Jurkat, Clone E6-1 (cell line): ENCODE data around the gene NFIL3. TPM values are rescaled to one million over a fixed set of nuclear protein-coding genes. Genes with fewer than 3 reads are reported as not detected.
"Not testable (repeated sequence)": the region's sequence is repeated elsewhere in the genome, so short reads cannot be mapped to it uniquely, and the experiment has no call there.

Source experiments
- DNase-seq: peaks from one replicate; pipeline ENCODE4 v3.0.0-alpha.2; 2011; ENCODE audit warnings: low read depth, low spot score
- H3K4me3 ChIP-seq: 2 replicates; pipeline ENCODE4 v1.5.1; 2011; ENCODE audit warnings: mild to moderate bottlenecking, low read length, control low read depth, moderate library complexity
- polyA plus RNA-seq: library from polyadenylated mRNA; unstranded; fragments of >200 nt; gene quantifications from one replicate; pipeline ENCODE4 v1.2.1, GENCODE V29; 2012; ENCODE audit warnings: missing spikeins; ENCODE audit not compliant: insufficient read length, insufficient read depth

NFIL3 gene, protein sequence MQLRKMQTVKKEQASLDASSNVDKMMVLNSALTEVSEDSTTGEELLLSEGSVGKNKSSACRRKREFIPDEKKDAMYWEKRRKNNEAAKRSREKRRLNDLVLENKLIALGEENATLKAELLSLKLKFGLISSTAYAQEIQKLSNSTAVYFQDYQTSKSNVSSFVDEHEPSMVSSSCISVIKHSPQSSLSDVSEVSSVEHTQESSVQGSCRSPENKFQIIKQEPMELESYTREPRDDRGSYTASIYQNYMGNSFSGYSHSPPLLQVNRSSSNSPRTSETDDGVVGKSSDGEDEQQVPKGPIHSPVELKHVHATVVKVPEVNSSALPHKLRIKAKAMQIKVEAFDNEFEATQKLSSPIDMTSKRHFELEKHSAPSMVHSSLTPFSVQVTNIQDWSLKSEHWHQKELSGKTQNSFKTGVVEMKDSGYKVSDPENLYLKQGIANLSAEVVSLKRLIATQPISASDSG
- 25.3 TPM for polyA plus RNA-seq

DNA sequence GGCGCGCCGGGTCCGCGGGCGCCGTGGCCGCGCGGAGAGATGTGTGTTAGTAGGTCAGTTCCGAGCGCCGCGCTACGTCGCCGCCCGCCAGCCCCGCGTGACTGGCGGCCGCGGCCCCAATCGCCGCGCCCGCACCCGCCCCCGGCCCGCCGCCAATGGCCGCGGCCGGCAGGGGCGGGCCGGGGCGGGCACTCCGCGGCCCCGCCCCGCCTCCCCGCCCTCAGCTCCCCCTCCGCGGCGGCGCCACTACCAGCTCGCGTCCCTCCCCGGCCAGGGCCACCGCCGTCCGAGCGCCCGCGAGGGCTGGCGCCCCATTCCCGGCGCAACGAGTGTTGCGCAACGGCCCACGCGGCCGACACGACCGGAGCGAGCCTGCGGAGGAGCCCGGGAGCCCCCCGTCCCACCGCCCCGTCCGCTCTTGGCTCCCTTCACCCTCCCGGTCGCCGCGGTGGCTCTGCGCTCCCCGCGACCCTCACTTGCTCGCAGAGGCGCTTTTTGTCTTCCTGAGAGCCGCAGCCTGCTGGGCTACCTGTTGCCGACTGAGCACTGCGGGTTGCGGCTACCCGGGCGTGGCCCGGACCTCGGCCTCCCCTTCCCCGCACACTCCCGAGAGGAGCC lies at the start of gene NFIL3:
NFIL3 (minus strand) TSS at position 48 of the 618 bp plus-strand sequence. CDS start 13,098 bp downstream, outside the sequence.
- peak; percentile 49 for DNase-seq
- peak within 1 kb of the TSS; percentile 93 for H3K4me3 ChIP-seq

- DNase-seq, H3K4me3 ChIP-seq: not testable (repeated sequence)
These were observed 47.9 kb upstream of the NFIL3 start for GRCh38 chr9:91471524-91471923.

- no peak overlapping the region for H3K4me3 ChIP-seq
- no peak for DNase-seq
These were observed 41.8 kb upstream of the NFIL3 start for GRCh38 chr9:91465420-91465819.

GRCh38 chr9:91458906-91459305 lies 35.3 kb upstream of the NFIL3 start:
- H3K4me3 ChIP-seq, result no peak overlapping the region
- no peak for DNase-seq

DNA sequence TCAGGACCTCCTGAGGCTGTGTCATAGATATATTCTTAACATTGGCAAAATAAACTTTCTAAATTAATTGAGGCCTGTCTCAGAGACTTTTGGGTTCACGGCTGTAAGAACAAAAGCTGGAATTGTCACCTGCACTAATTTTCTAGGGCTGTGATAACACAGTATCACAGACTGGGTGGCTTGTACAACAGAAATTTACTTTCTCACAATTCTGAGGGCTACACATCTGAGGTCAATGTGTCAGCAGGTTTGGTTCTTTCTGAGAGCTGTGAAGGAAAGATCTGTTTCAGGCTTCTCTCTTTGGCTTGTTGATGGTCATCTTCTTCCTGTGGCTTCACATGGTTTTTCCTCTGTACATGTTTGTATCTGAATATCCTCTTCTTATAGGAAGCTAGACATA lies 29.2 kb upstream of the NFIL3 start:
- no peak for DNase-seq
- no peak overlapping the region for H3K4me3 ChIP-seq

DNA sequence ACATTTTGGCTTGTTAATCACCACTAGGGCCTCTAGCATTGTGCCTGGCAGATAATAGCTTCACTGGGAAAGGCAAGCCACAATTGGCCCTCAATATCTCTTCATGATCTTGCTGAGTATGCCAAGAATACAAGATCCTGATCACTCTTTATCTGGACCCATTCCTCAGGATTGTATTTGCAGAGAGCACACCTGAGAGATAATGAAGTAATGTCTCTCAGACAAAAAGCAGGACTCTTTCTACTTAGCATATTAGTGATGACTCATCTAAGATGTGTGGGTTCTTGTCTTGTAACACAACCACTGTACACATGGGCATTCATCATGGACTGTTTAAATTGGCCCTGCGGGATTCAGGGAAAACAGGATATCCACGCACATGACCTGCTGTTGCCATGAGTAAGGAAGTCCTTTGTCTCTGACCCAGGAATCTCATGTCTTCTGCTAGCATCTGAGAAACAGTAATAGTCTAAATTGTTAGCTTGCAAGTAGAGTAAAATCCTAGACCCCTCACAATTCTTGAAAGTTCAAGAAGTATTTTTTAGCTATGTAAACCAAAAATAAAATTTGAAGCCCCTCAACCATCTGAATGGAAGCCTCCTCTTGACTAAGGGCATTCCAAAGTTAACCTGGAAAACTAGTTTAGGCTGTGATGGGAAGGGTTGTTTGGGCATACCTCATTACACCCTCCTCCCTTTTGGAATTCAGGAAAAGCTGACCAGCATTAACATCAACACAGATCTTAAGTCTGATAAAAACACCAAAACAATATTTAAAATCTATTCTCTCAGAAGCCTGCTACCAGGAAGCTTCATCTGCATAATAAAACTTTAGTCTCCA lies 28.0 kb upstream of the NFIL3 start:
- no peak for DNase-seq
- H3K4me3 ChIP-seq, result no peak overlapping the region

- H3K4me3 ChIP-seq, result no peak overlapping the region
- no peak for DNase-seq
These were observed 21.5 kb upstream of the NFIL3 start for GRCh38 chr9:91445135-91445534.

- H3K4me3 ChIP-seq, result no peak overlapping the region
- no peak for DNase-seq
These were observed 20.4 kb upstream of the NFIL3 start for GRCh38 chr9:91443994-91444392.

GRCh38 chr9:91443321-91443993 lies 19.8 kb upstream of the NFIL3 start:
- no peak for DNase-seq
- H3K4me3 ChIP-seq, result no peak overlapping the region

GRCh38 chr9:91436841-91437240 lies 13.2 kb upstream of the NFIL3 start:
- H3K4me3 ChIP-seq, result no peak overlapping the region
- DNase-seq, result no peak

DNA sequence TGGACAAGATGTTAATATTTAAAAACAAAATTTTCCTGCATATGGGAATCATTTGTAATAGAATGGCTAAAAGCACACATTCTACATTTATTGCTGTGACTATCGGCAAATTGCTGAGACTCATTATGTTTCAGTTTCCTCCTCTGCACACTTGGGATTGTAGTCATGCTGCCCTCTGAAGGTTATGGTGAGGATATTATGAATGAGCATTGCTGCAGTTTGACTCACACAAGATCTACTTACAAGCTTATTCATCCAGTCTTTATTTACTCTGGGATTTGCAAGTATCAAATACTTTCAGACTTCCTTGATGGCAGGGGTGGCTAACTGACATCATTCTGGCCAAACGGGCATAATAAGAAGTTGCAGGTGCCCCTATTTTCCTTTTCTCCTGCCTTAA lies 9.5 kb upstream of the NFIL3 start:
- DNase-seq, result peak; percentile 58
- H3K4me3 ChIP-seq, result no peak overlapping the region

DNA sequence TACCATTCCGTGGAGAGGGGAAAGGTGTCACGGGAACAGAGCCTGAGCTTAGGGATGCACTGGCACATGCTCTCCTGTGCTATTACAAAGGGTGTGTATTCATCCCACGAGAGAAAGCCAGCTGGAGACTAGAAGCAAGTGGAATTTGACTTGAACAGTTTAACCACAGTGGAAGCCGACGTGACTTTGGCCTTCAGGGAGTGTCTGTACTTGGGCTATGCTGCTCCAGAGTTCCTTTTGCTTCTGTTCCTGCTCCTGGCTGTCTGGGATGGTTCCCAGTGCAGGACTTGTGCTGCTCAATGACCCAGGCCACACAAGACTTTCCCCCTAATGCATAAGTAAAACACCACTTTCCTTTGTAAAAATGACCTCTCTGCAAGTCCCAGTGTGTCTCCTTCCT lies 7.9 kb upstream of the NFIL3 start:
- DNase-seq, result no peak
- H3K4me3 ChIP-seq, result no peak overlapping the region

- H3K4me3 ChIP-seq, result no peak overlapping the region
- peak; percentile 44 for DNase-seq
These were observed 5.9 kb upstream of the NFIL3 start for GRCh38 chr9:91429501-91429900.

DNA sequence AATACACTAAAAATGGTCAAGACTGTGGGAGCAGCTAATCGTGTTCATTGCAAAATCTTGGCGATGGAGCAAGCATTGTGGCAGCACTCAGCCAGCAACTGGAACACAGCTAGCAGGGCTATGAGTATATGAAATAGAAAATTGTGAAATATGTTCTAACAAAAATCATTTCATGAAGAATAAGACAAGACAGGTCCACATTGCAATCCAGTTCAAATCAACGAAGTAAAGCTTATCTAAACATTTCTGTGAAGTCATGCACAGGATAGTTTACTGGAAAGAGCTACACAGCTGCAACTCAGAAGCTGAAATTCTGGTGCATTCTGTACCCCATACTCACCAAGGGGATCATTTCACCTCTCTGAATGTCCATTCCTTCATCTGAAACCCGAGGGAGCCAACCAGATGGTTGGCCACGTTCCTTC lies 5.3 kb upstream of the NFIL3 start:
- no peak overlapping the region for H3K4me3 ChIP-seq
- DNase-seq, result no peak

- no peak overlapping the region for H3K4me3 ChIP-seq
- DNase-seq, result no peak
These were observed 4.8 kb upstream of the NFIL3 start for GRCh38 chr9:91428436-91428835.

GRCh38 chr9:91427873-91428272 lies 4.2 kb upstream of the NFIL3 start:
- H3K4me3 ChIP-seq, result no peak overlapping the region
- no peak for DNase-seq

GRCh38 chr9:91426123-91426745 lies 2.6 kb upstream of the NFIL3 start:
- H3K4me3 ChIP-seq, result no peak overlapping the region
- peak; percentile 60 for DNase-seq

DNA sequence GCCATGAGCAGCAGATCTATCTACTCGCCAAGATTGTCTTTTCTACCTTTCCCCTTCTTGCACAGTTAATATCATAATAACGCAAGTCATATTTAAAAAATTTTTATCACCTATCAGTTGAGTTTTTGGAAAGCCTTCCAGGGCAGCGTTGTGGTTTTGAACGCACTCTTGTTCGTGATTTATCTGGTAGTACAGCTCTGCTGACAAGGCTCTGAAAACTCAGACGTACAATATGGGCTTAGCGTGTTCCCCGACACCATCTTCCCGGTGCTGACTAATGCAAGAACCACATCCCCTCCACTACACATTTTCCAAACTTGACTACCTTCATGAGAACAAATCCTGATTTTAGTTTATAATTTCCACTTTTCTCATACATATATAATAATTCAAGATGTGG lies 1.6 kb upstream of the NFIL3 start:
- no peak for DNase-seq
- peak overlapping the region; percentile 69 for H3K4me3 ChIP-seq
